Body of pancreas (tissue), 4 donors: ENCODE results near the gene TBC1D14.

Source experiments
- CTCF ChIP-seq, 7 experiments: fragments of 450-650 bp in 4 of 7; fragments of 200-600 bp in 3 of 7; sonication (generic) in 3 of 7; IDR thresholded peaks; one replicate each; pipeline ENCODE4 v1.5.1; 2016 to 2019; ENCODE audit warnings: antibody characterized with exemption in 7 of 7
- POLR2A ChIP-seq, 3 donors: fragments of 450-650 bp; IDR thresholded peaks; one replicate each; pipeline ENCODE4 v1.6.1; 2016; ENCODE audit warnings: antibody characterized with exemption in 3 of 3, mild to moderate bottlenecking in 2 of 3

GRCh38 chr4:7002336-7002735 is 92.7 kb downstream of the TBC1D14 start:
- TF ChIP-seq CTCF (IDR thresholded peaks at IDR 0.05): no peak
- TF ChIP-seq POLR2A (IDR thresholded peaks at IDR 0.05): no peak
